Left kidney (tissue), 2 donors: ENCODE measurements around the gene CDH4. TPM values are rescaled to one million over a fixed set of nuclear protein-coding genes. Genes with fewer than 3 reads are reported as not detected.

ENCODE experiments used
- DNase-seq: peaks from one replicate; pipeline ENCODE4 v3.0.0-alpha.2; 2013
- polyA plus RNA-seq: library from polyadenylated mRNA; unstranded; fragments of 120-200 nt; gene quantifications from one replicate; pipeline ENCODE4 v1.2.1, GENCODE V29; 2013; ENCODE audit not compliant: insufficient read length

The CDH4 gene
- polyA plus RNA-seq, 1 donor = 7.3 TPM

GRCh38 chr20:61719691-61720347 lies 467.8 kb downstream of the CDH4 start:
- no peak for DNase-seq

- DNase-seq = no peak
Observed at GRCh38 chr20:61720348-61720696, 468.3 kb downstream of the CDH4 start.

GRCh38 chr20:61722146-61722678 lies 470.2 kb downstream of the CDH4 start:
- no peak for DNase-seq

- DNase-seq = no peak
Observed at GRCh38 chr20:61723529-61724257, 471.6 kb downstream of the CDH4 start.

GRCh38 chr20:61724376-61724775 lies 472.3 kb downstream of the CDH4 start:
- DNase-seq = no peak

GRCh38 chr20:61725145-61725544 lies 473.1 kb downstream of the CDH4 start:
- no peak for DNase-seq

- DNase-seq = no peak
Observed at GRCh38 chr20:61725966-61726365, 473.9 kb downstream of the CDH4 start.

GRCh38 chr20:61726979-61727378 lies 474.9 kb downstream of the CDH4 start:
- DNase-seq = no peak

- DNase-seq = no peak
Observed at GRCh38 chr20:61727761-61728160, 475.7 kb downstream of the CDH4 start.

- DNase-seq = no peak
Observed at GRCh38 chr20:61728326-61728725, 476.3 kb downstream of the CDH4 start.

GRCh38 chr20:61728786-61729770 lies 477.0 kb downstream of the CDH4 start:
- DNase-seq = no peak

GRCh38 chr20:61730631-61731362 lies 478.7 kb downstream of the CDH4 start:
- DNase-seq = no peak

- DNase-seq = no peak
Observed at GRCh38 chr20:61731363-61732181, 479.5 kb downstream of the CDH4 start.

GRCh38 chr20:61732511-61733210 lies 480.6 kb downstream of the CDH4 start:
- DNase-seq = no peak

GRCh38 chr20:61733216-61733615 lies 481.2 kb downstream of the CDH4 start:
- no peak for DNase-seq

GRCh38 chr20:61733891-61734732 lies 482.1 kb downstream of the CDH4 start:
- DNase-seq = no peak

GRCh38 chr20:61734733-61735502 lies 482.9 kb downstream of the CDH4 start:
- no peak for DNase-seq

GRCh38 chr20:61735503-61735785 lies 483.4 kb downstream of the CDH4 start:
- no peak for DNase-seq
